Brain microvascular endothelial cell (primary cell): ENCODE data around the gene KRIT1.

Experiments used
- DNase-seq: peaks from one replicate; pipeline ENCODE4 v3.0.0-alpha.2; 2020
- H3K27ac ChIP-seq: fragments of 250-450 bp; sonication (Bioruptor Pico); 2 replicates; pipeline ENCODE4 v1.5.1; 2020; ENCODE audit warnings: mild to moderate bottlenecking, moderate library complexity
- H3K27me3 ChIP-seq: fragments of 250-450 bp; sonication (Bioruptor Pico); replicated peaks from 2 replicates; pipeline ENCODE4 v1.5.1; 2020; ENCODE audit warnings: mild to moderate bottlenecking
- H3K36me3 ChIP-seq: fragments of 250-450 bp; sonication (Bioruptor Pico); replicated peaks from 2 replicates; pipeline ENCODE4 v1.5.1; 2020; ENCODE audit warnings: mild to moderate bottlenecking
- H3K4me3 ChIP-seq: 2 replicates; pipeline ENCODE4 v1.5.1; 2011; ENCODE audit warnings: low read depth, mild to moderate bottlenecking, control low read depth, low read length, moderate library complexity
- in situ Hi-C: cut with HindIII; loops from 2 replicates; pipeline ENCODE4 v1.10.0; 2017; ENCODE audit warnings: low sequenced_read_pairs, low pct_ligation_motif_present
- TF ChIP-seq, protein P1 (sequence below): IDR thresholded peaks from 2 replicates; pipeline ENCODE4 v1.5.1; 2011; ENCODE audit warnings: low read depth, mild to moderate bottlenecking, moderate library complexity, low read length, control low read depth, inconsistent platforms; ENCODE audit errors: missing control alignments

KRIT1 gene

DNA sequence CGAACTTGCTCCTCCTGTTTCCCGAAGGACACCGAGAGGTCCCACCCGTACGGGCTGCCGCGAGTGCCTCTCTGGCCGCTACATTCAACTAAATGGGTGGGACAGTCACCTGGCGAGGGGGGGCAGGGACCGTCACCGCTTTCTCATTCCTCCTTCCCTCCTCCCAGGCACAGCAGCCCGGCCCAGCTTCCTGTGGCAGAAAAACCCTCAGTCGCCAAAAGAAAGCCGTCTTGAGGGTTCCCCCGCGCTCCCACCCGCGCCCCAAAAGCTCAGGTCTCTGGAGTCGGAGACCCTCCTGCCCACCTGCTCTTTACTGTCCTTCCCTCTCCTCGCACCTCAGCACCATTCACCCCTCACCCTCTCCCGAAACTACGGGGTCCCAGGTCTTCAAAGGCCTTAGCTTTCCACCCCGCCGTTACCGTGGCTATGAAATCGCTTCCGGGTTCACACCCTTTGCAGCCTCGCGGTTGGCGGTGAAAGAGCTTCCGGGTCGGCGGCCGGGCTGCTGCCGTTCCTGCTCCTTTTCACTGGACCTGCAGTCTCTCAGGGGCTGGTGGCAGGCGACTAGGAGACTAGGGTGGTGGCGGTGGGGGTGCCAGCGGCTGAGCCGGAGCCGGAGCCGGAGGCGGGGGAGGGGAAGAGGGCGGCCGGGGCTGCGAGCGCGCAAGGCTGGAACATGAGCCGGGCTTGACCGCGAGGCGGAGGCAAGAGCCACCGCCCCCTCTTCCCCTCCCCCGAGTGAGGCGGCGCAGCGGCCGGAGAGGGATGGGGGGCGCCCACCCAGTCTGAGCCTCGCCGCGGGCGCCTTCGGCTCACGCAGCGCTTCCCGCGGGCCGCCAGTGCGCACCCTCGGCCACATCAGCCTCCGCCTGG, at the start of gene KRIT1, which contains the start of gene ANKIB1:
Gene KRIT1 (minus strand): TSS at position 428 of the 873 bp plus-strand sequence. CDS start 3,779 bp downstream, outside the sequence.
Gene ANKIB1 (plus strand): TSS at position 488 of the 873 bp plus-strand sequence. CDS start 49,005 bp downstream, outside the sequence.
- Histone ChIP-seq H3K27ac (peak within 1 kb of the TSS; percentile 79), H3K27me3 (no peaks in the 10 kb centered on the region), H3K4me3 (peak within 1 kb of the TSS; percentile 86), H3K36me3 (no peaks in the 10 kb centered on the region)
- TF ChIP-seq, protein P1, sequence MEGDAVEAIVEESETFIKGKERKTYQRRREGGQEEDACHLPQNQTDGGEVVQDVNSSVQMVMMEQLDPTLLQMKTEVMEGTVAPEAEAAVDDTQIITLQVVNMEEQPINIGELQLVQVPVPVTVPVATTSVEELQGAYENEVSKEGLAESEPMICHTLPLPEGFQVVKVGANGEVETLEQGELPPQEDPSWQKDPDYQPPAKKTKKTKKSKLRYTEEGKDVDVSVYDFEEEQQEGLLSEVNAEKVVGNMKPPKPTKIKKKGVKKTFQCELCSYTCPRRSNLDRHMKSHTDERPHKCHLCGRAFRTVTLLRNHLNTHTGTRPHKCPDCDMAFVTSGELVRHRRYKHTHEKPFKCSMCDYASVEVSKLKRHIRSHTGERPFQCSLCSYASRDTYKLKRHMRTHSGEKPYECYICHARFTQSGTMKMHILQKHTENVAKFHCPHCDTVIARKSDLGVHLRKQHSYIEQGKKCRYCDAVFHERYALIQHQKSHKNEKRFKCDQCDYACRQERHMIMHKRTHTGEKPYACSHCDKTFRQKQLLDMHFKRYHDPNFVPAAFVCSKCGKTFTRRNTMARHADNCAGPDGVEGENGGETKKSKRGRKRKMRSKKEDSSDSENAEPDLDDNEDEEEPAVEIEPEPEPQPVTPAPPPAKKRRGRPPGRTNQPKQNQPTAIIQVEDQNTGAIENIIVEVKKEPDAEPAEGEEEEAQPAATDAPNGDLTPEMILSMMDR, result peak; percentile 13
- DNase-seq, result peak; percentile 79
- in situ Hi-C loops, result no loop called here

DNA sequence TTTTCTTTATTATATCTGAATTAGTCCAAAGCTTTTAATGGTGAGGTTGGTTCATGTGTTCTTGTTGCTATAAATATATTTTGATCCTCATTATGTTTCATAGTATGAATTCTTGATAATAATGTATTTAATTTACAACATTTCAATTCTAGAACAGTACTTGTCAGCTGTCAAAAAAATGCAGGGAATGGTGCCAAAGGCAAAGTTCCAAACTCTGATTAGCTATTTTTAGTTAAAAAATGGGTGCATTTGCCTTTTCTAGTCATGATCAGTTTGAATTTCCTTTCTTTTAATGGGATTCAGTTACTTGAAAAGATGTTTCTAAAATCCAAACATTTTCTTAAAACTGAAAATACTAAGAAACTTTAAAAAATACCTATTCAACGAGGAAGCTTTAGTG, 49.7 kb upstream of the KRIT1 start:
- in situ Hi-C loops, result no loop called here
- Histone ChIP-seq H3K36me3 (no peaks in the 10 kb centered on the region), H3K27ac (no peak overlapping the region), H3K27me3 (no peaks in the 10 kb centered on the region), H3K4me3 (no peak overlapping the region)
- no peak for DNase-seq
- TF ChIP-seq, protein P1, result no peak

DNA sequence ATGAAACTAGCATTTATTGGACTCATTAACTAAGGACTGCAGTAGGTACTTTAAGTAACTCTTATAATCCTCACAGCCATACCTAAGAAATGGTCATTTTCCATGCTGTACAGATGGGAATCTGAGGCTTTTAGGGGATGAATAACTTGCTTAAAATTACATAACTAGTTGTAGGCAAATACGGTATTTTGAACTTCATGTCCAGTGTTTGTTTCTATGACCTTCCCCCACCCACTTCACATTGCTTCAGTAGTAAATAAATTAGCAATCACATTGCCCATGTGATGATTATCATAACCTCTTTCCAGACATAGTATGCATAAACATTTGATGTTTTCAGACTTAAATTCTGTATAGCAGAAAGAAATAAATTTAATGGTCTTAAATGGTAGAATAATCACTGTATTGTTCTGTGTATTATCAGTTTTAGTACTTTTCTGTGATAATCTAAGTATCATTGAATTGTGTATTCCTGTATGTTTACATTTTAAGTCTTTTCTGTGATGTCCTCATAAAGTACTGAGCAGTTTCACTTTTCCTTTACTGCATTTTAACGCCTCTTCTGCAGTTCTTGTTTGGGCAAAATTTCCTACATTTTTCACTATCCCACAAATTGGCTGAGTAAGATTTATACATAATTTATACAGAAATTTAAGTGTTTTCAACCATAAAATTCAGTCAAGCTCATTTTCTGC, 48.3 kb upstream of the KRIT1 start:
- no peak overlapping the region for H3K4me3 ChIP-seq
- no peaks in the 10 kb centered on the region for H3K36me3 ChIP-seq
- DNase-seq, result no peak
- no peak overlapping the region for H3K27ac ChIP-seq
- H3K27me3 ChIP-seq, result no peaks in the 10 kb centered on the region
- in situ Hi-C loops, result no loop called here
- TF ChIP-seq, protein P1, result no peak

DNA sequence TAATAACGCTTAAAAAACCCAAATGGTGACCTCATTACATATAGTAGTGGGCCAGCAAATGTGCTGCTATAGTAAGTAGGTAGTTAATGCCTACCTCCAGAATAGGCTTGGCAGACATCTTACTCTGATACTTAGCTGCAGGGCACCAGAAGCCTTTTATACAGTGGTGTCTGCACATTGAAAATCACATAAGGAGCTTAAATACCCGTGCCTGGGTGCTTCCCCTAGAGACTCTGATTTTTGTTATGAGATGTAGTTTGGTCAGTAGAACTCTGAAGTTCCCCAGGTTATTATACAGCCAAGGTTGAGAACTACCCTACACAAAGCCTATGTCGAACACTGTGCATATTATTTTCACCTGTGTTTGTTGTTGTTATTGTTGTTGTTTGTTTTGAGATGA, 47.3 kb upstream of the KRIT1 start:
- Histone ChIP-seq H3K36me3 (no peaks in the 10 kb centered on the region), H3K4me3 (no peak overlapping the region), H3K27ac (no peak overlapping the region), H3K27me3 (no peaks in the 10 kb centered on the region)
- TF ChIP-seq, protein P1, result no peak
- no peak for DNase-seq
- in situ Hi-C loops, result no loop called here

DNA sequence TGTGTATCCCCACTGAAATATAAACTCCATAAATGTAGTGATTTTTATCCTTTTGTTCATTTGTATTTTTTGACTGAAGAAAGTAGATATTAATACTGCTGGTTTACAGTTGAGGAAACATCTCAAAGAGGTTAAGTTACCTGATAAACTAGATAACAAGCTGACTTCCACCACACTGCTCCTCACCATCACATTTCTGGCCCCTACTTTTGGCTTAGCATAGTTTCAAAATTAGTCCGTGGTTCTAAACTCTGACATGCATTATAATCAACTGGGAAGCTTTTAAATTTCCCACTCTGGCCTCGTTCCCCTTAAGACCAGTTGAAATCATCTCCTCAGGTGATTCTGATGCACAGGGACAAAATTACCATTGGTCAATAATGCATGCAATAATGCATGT, 43.6 kb upstream of the KRIT1 start:
- Histone ChIP-seq H3K4me3 (no peak overlapping the region), H3K27ac (no peak overlapping the region), H3K36me3 (no peaks in the 10 kb centered on the region), H3K27me3 (no peaks in the 10 kb centered on the region)
- in situ Hi-C loops, result no loop called here
- DNase-seq, result no peak
- TF ChIP-seq, protein P1, result no peak
